ENCODE data around the gene TRMT44.
"Not testable (repeated sequence)": the region's sequence is repeated elsewhere in the genome, so short reads cannot be mapped to it uniquely, and the experiment has no call there.

TRMT44 gene

GRCh38 chr4:8508266-8508665 is 67.7 kb downstream of the TRMT44 start:
- in situ Hi-C loops (cut with MboI; ENCODE audit: low pct_unique_long_range_greater_than_20kb, low sequenced_read_pairs, unreplicated experiment): no loop called here
- TF ChIP-seq, protein P1, sequence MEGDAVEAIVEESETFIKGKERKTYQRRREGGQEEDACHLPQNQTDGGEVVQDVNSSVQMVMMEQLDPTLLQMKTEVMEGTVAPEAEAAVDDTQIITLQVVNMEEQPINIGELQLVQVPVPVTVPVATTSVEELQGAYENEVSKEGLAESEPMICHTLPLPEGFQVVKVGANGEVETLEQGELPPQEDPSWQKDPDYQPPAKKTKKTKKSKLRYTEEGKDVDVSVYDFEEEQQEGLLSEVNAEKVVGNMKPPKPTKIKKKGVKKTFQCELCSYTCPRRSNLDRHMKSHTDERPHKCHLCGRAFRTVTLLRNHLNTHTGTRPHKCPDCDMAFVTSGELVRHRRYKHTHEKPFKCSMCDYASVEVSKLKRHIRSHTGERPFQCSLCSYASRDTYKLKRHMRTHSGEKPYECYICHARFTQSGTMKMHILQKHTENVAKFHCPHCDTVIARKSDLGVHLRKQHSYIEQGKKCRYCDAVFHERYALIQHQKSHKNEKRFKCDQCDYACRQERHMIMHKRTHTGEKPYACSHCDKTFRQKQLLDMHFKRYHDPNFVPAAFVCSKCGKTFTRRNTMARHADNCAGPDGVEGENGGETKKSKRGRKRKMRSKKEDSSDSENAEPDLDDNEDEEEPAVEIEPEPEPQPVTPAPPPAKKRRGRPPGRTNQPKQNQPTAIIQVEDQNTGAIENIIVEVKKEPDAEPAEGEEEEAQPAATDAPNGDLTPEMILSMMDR (IDR thresholded peaks at IDR 0.05; ENCODE audit: extremely low read depth, insufficient read depth, missing control alignments): no peak

GRCh38 chr4:8508740-8509139 is 68.2 kb downstream of the TRMT44 start:
- in situ Hi-C loops (cut with MboI; ENCODE audit: low pct_unique_long_range_greater_than_20kb, low sequenced_read_pairs, unreplicated experiment): no loop called here
- TF ChIP-seq, protein P1 (IDR thresholded peaks at IDR 0.05; ENCODE audit: extremely low read depth, insufficient read depth, missing control alignments): no peak
- DNase-seq (ENCODE audit: low spot score): no peak

More at GRCh38 chr4:8508266-8508665, 67.7 kb downstream of the TRMT44 start:
- no peak for DNase-seq (ENCODE audit: low spot score)

DNA sequence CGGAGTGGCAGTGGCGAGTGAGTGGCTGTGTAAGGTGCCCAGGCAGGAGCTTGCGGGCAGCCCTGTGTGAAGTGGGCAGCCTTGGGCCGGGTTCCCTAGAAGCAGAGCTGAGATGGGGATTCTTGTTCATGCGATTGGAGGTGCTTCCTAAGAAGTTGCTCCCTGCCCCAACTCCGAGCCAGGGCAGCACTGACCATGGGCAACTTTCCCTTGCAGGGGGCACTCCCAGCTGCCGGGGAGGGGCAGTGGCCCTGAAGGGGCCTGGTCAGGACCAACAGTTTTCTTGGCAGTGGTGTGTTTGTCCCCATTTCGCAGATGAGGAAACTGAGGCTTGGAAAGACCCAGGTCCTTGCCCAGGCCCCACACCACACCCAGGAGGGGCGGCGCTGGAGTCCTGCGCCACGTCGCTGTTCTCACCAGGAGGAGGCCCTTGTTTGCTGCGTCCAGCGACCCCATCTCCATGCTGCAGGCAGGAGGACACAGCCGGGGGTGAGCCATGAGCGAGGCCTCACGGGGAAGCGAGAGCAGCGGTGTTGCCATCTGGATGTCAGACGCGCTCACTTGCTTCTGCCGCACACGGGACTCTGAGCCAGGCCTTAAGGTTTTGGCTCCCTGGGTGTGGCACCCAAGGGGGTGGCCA is 68.9 kb downstream of the TRMT44 start:
- TF ChIP-seq, protein P1 (IDR thresholded peaks at IDR 0.05; ENCODE audit: extremely low read depth, insufficient read depth, missing control alignments): no peak
- no peak for DNase-seq (ENCODE audit: low spot score)
- in situ Hi-C loops (cut with MboI; ENCODE audit: low pct_unique_long_range_greater_than_20kb, low sequenced_read_pairs, unreplicated experiment): no loop called here

GRCh38 chr4:8510191-8510590 is 69.6 kb downstream of the TRMT44 start:
- in situ Hi-C loops (cut with MboI; ENCODE audit: low pct_unique_long_range_greater_than_20kb, low sequenced_read_pairs, unreplicated experiment): no loop called here
- DNase-seq (ENCODE audit: low spot score): no peak
- TF ChIP-seq, protein P1 (IDR thresholded peaks at IDR 0.05; ENCODE audit: extremely low read depth, insufficient read depth, missing control alignments): no peak

GRCh38 chr4:8510611-8511285 is 70.2 kb downstream of the TRMT44 start:
- TF ChIP-seq, protein P1 (IDR thresholded peaks at IDR 0.05; ENCODE audit: extremely low read depth, insufficient read depth, missing control alignments): no peak
- DNase-seq (ENCODE audit: low spot score): no peak
- in situ Hi-C loops (cut with MboI; ENCODE audit: low pct_unique_long_range_greater_than_20kb, low sequenced_read_pairs, unreplicated experiment): no loop called here

DNA sequence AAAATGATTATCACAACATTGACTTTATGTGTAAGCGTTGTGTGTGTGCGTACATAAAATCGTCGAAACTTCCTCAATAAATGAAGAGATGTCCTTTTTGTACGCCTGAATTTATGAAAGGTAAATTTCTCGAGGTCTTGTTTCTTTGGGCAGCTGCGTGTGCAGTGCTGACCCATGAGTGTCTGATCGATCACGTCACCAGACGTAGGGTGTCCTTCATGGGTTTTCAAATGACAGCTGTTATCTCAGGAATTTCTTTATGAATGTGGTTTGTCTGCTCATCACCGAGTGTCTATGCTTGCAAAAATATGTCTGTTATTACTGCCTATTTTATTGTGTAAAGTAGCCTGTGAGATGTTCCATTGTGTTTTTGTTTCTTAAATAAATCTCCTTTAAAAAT is 71.9 kb downstream of the TRMT44 start:
- TF ChIP-seq, protein P1 (IDR thresholded peaks at IDR 0.05; ENCODE audit: extremely low read depth, insufficient read depth, missing control alignments): no peak
- in situ Hi-C loops (cut with MboI; ENCODE audit: low pct_unique_long_range_greater_than_20kb, low sequenced_read_pairs, unreplicated experiment): no loop called here
- no peak for DNase-seq (ENCODE audit: low spot score)

- in situ Hi-C loops (cut with MboI; ENCODE audit: low pct_unique_long_range_greater_than_20kb, low sequenced_read_pairs, unreplicated experiment); DNase-seq (ENCODE audit: low spot score): not testable (repeated sequence)
Measured at GRCh38 chr4:8513080-8513479, 72.5 kb downstream of the TRMT44 start.
